T-helper 2 cell treated with Interferon-gamma antibody and Interleukin-4, amounts not matched to agents 100 ng/mL and 5 ng/mL, for 36 hours (primary cell): ENCODE results near the gene TXNDC15. TPM values are rescaled to one million over a fixed set of nuclear protein-coding genes. Genes with fewer than 3 reads are reported as not detected.
"Not testable (repeated sequence)": the region's sequence is repeated elsewhere in the genome, so short reads cannot be mapped to it uniquely, and the experiment has no call there.

ENCODE experiments used
- intact Hi-C: fragments of 100-400 bp; cut with micrococcal nuclease; formaldehyde crosslinking; loops from one replicate; pipeline ENCODE4 v1.15.1; 2023
- total RNA-seq: library from RNA; stranded (reverse); gene quantifications from 2 replicates; pipeline ENCODE4 v1.2.3, GENCODE V29; 2022

Gene TXNDC15
- total RNA-seq, 1 donor from 2014 or later: 56.7 TPM

DNA sequence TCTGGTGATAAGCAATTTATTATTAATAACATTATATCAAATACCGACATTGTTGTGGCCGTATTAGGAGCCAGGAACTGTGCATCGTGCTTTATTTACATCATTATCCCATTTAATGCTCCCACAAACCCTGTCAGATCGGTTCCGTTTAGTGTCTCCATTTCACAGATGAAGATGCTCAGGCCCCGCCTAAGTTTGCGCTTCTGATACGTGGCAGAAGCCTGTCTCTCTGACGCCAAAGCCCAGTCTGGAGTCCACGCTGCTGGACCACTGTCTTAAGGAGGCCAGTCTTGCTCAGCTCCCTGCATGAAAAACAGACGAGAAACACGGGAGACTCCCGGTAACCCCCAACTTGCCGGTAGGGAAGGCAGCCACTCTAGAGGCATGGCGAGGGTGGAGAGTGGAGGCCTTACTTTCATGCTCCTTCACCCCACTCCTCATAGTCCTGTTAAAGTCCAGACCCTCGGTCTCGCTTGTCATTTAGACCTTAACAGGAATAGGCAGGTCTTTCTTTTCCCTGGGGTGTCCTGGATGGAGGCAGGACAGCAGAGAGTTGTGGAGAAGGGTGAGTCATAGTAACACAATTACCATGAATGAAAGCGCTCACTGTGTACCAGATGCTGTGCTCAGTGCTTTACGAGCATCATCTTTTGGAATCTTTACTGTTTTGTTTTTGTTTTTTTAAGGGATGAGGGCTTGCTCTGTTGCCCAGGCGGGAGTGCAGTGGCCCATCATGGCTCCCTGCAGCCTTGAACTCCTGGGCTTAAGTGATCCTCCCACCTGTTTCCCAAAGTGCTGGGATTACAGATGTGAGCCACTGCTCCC is 872 bp downstream of the TXNDC15 start:
- intact Hi-C loops: loop anchor here (1.0 to 10.0 kb wide), 4 partner anchors 30 to 650 kb away; partner anchors contain the start of genes C5orf24, CAMLG, PCBD2 and PPP2CA

- intact Hi-C loops: loop anchor here (10.0 kb wide), 1 partner anchor 652 kb away; the partner anchor contains the start of gene PPP2CA
These were observed 3.0 kb downstream of the TXNDC15 start for GRCh38 chr5:134877159-134877558.

GRCh38 chr5:134878403-134878802 is 4.2 kb downstream of the TXNDC15 start:
- intact Hi-C loops: loop anchor here (10.0 kb wide), 1 partner anchor 654 kb away; the partner anchor contains the start of gene PPP2CA

DNA sequence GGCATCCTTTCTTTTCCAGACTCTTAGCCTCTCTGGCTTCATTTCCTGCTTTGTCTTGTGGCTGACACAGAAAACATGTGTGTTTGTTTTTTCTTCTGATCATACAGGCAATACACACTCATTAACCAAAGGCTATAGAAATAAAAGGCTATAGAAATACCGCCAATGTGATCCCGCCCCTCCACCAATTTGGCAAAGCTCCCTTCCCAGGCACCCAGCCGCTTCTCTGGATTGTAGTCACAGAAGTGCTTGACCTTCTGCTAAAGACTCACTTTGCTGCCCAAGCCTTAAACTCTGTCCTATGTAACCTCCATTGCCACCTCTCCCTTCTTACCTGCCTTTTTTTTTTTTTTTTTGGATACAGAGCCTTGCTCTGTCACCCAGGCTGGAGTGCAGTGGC is 5.3 kb downstream of the TXNDC15 start:
- intact Hi-C loops: loop anchor here (10.0 kb wide), 1 partner anchor 655 kb away; the partner anchor contains the start of gene PPP2CA

DNA sequence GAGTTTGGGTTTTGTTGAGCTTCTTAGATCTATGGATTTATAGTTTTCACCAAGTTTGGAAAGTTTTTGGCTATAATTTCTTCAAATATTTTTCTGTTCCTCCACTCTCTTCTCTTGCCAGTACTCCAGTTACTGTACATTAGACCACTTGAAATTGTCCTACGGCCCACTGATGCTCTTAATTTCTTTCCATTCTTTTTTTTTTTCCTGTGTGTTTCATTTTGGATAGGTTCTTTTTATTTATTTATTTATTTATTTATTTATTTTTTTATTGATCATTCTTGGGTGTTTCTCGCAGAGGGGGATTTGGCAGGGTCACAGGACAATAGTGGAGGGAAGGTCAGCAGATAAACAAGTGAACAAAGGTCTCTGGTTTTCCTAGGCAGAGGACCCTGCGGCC is 6.8 kb downstream of the TXNDC15 start:
- intact Hi-C loops: not testable (repeated sequence)

DNA sequence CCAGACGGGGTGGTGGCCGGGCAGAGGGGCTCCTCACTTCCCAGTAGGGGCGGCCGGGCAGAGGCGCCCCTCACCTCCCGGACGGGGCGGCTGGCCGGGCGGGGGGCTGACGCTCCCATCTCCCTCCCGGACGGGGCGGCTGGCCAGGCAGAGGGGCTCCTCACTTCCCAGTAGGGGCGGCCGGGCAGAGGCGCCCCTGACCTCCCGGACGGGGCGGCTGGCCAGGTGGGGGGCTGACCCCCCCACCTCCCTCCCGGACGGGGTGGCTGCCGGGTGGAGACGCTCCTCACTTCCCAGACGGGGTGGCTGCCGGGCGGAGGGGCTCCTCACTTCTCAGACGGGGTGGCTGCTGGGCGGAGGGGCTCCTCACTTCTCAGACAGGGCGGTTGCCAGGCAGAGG is 7.5 kb downstream of the TXNDC15 start:
- intact Hi-C loops: not testable (repeated sequence)

DNA sequence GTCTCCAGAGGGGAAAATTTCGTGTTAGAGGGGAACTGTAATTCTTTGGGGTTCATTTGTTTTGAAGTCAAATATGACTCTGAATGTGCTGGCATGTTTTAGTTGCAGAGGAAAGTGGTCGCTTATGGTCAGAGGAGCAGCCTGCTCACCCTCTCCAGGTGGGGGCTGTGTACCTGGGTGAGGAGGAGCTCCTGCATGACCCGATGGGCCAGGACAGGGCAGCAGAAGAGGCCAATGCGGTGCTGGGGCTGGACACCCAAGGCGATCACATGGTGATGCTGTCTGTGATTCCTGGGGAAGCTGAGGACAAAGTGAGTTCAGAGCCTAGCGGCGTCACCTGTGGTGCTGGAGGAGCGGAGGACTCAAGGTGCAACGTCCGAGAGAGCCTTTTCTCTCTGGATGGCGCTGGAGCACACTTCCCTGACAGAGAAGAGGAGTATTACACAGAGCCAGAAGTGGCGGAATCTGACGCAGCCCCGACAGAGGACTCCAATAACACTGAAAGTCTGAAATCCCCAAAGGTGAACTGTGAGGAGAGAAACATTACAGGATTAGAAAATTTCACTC is 13.5 kb downstream of the TXNDC15 start:
- intact Hi-C loops: no loop called here

- intact Hi-C loops: no loop called here
These were observed 15.2 kb downstream of the TXNDC15 start for GRCh38 chr5:134889335-134889734.

DNA sequence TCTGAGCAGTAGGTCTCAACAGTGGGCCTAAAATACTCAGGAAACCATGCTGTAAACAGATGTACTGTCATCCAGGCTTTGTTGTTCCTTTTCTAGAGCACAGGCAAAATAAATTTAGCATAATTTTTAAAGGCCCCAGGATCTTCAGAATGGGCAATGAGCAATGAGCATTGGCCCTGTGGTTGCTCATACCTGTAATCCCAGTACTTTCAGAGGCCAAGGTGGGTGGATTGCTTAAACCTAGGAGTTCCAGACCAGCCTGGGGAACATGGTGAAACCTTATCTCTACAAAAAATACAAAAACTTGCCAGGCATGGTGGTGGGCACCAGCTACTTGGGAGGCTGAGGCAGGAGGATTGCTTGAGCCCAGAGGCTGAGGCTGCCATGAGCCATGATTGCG is 17.3 kb downstream of the TXNDC15 start:
- intact Hi-C loops: no loop called here

DNA sequence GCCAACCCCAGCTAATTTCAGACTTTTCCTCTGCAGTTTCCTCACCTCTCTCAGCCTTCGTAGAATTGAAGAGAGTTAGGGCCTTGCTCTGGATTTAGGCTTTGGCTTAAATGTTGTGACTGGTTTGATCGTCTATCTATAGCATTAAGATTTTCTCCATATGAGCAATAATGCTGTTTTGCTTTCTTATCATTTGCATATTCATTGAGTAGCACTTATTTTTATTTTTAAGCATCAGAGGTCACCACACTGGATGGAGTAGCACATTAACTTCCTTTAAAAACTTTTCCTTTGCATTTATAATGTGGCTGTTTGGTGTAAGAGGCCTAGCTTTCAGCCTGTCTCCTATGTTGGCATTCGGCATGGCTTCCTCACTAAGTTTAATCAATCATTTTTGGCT is 18.1 kb downstream of the TXNDC15 start:
- intact Hi-C loops: no loop called here

GRCh38 chr5:134892926-134893325 is 18.8 kb downstream of the TXNDC15 start:
- intact Hi-C loops: no loop called here

GRCh38 chr5:134893748-134894505 is 19.8 kb downstream of the TXNDC15 start:
- intact Hi-C loops: no loop called here

DNA sequence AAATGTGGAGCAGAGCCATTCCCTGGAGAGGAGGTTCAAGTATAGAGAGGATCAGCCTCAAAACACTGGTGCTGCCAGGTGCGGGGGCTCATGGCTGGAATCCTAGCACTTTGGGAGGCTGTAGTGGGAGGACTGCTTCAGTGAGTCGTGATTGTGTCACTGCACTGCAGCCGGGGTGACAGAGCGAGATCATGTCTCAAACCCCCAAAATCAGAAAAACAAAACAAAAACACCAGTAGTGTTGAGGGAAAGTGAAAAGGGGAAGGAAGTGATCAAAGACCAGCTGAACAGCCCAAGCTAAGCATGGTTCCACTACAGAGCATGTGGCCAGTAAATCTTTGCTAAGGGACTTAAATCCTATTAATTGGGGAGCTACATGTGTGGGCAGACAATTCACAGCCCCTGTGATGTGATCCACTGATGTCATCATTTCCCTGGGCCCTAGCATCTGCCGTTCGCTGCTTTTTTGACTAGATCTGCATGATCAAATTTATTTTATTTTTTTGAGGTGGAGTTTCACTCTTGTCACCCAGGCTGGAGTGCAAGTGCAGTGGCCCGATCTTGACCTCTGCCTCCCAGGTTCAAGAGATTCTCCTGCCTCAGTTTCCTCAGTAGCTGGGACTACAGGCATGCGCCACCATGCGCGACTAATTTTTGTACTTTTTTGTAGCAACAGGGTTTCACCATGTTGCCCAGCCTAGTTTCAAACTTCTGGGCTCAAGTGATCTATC is 28.1 kb downstream of the TXNDC15 start:
- intact Hi-C loops: loop anchor here (10.0 kb wide), 3 partner anchors 377 to 527 kb away; partner anchors contain the start of genes JADE2, MACROH2A1 and UBE2B

DNA sequence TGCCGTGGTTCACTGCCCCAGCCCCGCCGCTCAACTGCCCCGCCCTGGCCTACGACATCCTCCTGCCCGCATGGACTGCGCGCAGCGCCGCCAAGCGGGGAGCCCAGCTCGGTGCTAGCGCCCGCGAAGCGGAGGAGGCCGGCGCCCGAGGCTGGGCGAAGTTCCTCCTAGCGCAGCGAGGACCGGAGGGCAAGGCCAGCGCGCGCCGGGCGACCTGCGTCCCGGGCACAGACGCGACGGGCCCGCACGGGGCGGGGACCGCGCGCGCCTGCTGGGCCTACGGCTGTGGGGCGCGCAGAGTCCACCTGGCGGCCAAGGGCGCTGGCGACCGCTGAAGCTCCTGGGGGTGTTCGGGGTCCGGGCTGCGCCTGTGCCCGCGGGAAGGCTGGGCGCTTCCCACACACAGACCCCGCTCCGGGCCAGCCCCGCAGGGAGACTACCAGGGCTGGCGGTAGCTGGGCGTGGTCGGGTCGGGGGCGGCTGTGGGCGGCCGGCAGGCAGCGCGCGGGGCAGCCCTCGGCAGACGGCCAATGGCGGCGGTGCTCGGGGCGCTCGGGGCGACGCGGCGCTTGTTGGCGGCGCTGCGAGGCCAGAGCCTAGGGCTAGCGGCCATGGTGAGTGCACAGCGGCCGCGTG is 30.6 kb downstream of the TXNDC15 start, which contains the start of gene PCBD2:
TSS of gene PCBD2 (plus strand) at position 522 of the 636 bp plus-strand sequence. CDS start at position 531, 9 bp downstream.
- intact Hi-C loops: loop anchor here (1.0 to 10.0 kb wide), 11 partner anchors 16 to 678 kb away; partner anchors contain the start of genes C5orf24, CAMLG, DDX46 and JADE2

- intact Hi-C loops: loop anchor here (1.0 to 10.0 kb wide), 11 partner anchors 15 to 679 kb away; partner anchors contain the start of genes C5orf24, CAMLG, DDX46 and JADE2
These were observed 31.2 kb downstream of the TXNDC15 start for GRCh38 chr5:134905246-134905996.

GRCh38 chr5:134906811-134907210 is 32.6 kb downstream of the TXNDC15 start:
- intact Hi-C loops: loop anchor here (10.0 kb wide), 3 partner anchors 382 to 532 kb away; partner anchors contain the start of genes JADE2, MACROH2A1 and UBE2B

- intact Hi-C loops: loop anchor here (10.0 kb wide), 2 partner anchors 284 to 424 kb away; no protein-coding TSS in a partner anchor
These were observed 36.6 kb downstream of the TXNDC15 start for GRCh38 chr5:134910752-134911151.

DNA sequence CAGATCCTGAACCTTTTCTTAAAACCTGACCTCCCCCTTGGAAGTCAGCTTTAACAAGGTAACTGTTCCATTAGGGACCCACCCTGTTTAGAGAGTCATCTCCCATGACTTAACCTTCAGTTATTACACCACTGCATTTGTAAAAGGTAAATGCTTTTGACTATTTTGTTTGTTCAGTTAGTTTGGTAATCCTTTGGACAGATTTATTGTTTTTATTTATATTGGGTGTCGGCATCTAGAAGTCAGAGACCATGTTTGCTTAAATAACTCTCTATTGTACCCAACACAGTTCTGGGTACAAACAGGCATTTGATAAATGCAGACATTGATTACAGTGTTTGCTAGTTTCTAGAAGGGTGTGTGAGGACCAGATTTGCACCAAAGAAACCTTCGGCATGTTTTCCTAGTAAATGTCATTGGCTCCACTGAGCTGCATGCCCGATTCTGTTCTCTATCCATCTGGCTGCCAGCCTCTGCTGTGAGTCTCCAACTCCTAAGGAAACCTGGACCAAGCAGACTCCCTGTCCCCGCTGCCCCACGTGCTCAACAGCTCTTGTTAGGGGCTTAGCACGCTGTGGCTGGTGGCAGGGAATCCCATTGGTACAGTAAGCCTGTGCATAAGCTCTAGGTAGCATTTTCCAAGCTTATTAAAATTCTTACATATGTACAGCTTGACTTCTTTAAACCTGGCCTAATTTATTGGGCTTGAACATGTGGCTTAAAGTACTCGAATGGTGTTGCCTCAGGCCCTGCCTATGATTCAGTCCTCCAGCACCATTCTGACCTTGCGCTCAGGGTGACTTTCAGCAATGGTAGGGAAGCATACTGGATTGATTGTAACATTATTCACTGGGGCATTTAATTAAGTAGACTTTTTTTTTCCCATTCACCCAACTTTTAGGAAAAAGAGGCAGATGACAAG is 37.4 kb downstream of the TXNDC15 start:
- intact Hi-C loops: loop anchor here (10.0 kb wide), 2 partner anchors 283 to 423 kb away; no protein-coding TSS in a partner anchor
